GM19468 (cell line): ENCODE measurements around the gene ABCG4.
"Not testable (repeated sequence)": the region's sequence is repeated elsewhere in the genome, so short reads cannot be mapped to it uniquely, and the experiment has no call there.

Source experiments
- ATAC-seq: cut with Tn5 transposase; IDR thresholded peaks from one replicate; pipeline ENCODE4 v1.9.1; 2021; ENCODE audit warnings: mild to moderate bottlenecking, moderate library complexity, moderate number of reproducible peaks; ENCODE audit not compliant: unreplicated experiment; ENCODE audit errors: extremely low read depth

Gene ABCG4

DNA sequence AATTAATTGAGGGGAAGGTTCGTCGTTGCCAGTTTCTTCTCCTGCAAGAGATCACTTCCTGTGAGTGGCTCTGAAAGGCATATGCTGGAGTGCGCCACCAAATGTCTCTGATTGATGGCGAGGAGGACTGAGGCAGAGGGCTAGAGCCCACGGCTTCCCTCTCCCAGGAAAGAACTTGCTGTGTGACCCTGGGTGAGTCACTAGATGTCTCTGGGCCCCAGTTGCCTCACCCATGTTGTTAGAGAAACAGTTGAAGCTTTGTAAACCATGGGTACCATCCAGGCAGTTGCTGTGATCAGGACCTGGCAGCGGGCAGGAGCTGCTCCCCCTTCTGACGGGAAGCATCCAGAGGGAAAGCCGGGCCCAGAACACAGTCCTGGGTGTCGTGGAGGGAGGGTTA is 3.2 kb downstream of the ABCG4 start:
- no peak for ATAC-seq

DNA sequence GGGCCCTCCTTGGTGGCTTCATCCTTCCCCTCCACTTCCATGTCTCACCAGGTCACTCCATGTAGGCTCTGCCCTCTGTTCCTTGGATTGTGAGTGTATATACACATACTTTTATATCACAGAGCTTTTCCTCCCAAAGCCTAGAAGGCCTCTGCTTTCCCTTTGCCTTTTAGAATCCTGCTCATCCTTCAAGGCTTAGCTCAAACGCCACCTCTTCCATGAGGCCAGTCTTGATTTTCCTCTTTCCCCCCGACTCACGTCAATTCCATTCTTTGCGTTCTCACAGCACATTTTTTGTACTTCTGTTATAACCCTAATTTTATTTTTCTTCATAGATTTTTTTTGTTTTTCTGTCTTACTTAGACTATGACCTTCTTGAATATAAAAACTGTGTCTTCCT is 3.8 kb downstream of the ABCG4 start:
- ATAC-seq, result no peak

DNA sequence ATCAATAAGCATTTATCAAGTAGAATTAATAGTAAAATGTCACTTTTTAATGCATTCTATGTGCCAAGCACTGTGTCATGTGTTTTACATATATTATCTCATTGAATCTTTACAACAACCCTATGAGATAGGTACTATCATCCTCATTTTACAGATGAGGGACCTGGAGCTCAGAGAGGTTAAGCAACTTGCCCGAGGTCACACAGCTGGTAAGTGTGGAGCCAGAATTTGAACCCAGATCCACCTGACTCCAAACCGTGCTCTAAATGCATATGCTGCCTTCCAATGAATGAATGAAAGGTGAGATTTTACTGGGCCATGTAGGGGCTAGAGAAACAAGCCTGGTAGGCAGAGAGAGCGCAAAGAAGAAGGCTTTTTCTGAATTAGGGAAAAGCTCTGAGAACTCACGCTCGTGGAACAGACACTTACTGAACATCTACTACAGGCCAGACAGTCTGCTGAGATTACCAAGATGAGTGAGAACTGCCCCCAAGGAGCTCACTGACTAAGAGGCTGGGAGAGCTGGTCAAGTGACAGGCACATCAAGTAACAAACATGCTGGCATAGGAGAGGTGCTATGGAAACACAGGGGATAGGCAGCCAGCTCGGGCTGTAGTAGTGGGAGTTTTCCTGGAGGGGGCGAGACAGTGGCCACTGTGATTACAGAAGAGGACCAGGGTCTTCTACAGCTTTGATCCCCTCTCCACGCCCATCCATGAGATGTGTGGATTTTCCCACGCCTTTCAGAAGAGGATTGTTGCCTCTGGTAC is 4.4 kb downstream of the ABCG4 start:
- no peak for ATAC-seq

DNA sequence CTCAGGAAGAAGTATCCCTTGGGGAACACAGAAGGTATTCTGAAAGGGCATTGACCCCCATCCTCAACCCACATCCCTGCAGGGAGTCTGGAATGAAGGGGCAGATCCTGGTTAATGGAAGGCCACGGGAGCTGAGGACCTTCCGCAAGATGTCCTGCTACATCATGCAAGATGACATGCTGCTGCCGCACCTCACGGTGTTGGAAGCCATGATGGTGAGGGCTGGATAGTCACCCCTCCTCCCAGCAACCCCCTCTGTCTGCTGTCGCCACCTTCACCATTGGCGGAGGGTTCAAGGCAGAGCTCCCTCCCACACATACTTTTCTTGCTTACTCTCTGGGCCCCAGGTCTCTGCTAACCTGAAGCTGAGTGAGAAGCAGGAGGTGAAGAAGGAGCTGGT is 5.3 kb downstream of the ABCG4 start:
- ATAC-seq, result no peak

DNA sequence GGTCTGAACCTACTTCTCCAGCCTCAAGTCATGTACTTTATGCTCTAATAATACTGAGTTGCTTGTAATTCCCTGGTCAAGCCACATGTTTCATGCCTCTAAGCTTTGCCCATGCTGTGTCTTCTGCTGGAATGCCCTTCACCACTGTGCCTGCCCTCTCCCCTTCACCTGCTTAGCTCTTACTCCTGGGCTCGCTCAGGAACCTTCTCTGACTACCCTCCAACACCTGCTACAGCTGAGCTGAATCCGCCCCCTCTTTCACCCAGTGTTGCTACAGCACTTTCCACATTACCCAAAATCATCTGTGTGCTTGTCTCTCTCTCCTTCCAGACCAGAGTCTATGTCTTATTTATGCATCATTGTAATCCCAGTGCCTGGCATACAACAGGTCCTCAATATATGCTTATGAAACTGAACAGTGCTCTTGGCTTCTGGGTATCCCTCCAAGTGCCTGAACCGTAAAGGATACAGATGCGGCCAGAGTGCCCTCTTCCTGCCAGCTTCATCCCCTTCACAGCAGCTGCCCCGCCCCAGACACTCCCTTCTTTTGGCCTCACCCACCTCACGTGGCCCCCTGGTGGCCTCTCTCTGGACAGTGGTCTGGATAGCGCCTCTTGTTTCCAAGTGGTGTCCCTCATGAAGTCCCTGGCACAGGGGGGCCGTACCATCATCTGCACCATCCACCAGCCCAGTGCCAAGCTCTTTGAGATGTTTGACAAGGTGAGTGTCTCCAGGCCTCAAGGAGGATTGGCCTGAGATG is 7.1 kb downstream of the ABCG4 start:
- ATAC-seq, result no peak

DNA sequence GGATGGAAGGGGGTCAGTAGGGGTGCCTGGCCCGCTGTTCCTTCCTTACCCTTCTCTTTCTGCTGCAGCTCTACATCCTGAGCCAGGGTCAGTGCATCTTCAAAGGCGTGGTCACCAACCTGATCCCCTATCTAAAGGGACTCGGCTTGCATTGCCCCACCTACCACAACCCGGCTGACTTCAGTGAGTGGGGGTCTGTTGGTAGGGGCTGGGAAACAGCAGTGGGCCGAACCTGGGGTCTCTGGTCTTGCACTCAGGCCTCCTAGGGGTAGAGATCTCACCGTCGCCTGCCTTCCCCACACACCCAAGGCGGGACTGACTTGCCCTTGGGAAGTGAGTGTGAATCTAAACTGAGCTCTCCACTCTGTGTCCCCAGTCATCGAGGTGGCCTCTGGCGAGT is 7.6 kb downstream of the ABCG4 start:
- ATAC-seq, result no peak

DNA sequence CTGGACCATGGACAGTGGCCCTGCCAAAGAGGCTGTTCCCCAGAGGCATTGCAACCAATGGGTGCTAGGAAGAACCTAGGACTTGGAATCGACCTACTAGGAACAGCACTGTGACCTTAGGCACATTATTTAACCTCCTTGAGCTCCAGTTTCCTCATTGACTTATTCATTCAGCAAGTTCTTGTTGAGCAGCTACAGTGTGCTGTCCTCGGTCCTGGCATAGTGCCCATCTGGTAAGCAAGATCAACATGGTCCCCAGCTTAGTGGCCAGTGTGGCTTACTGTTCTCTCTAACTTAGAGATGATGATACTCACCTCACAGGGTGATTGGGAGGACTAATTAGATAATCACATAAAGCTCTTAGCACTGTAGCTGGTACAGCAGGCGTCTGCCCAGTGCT is 8.2 kb downstream of the ABCG4 start:
- no peak for ATAC-seq

DNA sequence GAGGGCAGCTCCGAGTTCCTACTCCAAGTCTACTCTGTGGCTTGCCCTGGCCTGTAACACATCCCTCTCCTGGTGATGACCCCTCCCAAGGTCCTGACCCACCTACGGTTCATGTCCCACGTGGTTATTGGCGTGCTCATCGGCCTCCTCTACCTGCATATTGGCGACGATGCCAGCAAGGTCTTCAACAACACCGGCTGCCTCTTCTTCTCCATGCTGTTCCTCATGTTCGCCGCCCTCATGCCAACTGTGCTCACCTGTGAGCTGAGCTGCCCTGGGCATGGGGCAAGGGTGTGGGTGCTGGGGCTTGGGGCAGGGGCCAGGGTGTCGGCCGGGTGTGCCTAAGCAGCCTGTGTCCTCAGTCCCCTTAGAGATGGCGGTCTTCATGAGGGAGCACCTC is 9.6 kb downstream of the ABCG4 start:
- ATAC-seq, result no peak

DNA sequence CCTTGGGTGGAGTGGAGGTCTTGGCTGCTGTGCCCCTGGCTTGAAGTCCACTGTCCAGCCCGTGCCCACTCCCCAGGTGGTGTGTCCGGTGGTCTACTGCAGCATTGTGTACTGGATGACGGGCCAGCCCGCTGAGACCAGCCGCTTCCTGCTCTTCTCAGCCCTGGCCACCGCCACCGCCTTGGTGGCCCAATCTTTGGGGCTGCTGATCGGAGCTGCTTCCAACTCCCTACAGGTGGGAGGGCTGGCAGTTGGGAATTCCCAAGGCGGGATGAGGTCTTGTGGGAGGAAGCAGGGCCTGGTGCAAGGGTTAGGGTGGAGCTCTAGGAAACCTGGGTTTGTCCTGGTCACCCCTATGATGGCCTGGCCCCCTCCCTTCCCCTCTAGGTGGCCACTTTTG is 11.3 kb downstream of the ABCG4 start:
- ATAC-seq, result no peak

DNA sequence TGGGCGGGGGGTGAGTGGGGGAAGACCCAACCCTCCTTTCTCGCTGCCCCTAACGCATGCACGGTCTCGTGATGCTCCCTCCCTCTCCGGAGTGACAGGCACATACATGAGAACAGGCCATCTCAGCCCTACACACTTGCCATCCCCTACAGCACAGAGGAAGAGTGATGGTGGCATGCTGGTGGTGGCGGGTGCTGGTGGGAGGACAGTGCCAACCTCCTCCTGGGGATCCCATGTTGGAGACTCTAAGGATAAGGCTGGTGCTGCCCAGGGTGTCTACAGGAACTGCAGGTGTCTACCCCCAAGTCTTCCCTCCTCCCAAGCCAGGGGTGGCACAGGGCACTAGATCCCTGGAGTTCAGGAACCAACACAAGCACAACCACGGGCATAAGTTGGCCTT is 13.0 kb downstream of the ABCG4 start:
- no peak for ATAC-seq

DNA sequence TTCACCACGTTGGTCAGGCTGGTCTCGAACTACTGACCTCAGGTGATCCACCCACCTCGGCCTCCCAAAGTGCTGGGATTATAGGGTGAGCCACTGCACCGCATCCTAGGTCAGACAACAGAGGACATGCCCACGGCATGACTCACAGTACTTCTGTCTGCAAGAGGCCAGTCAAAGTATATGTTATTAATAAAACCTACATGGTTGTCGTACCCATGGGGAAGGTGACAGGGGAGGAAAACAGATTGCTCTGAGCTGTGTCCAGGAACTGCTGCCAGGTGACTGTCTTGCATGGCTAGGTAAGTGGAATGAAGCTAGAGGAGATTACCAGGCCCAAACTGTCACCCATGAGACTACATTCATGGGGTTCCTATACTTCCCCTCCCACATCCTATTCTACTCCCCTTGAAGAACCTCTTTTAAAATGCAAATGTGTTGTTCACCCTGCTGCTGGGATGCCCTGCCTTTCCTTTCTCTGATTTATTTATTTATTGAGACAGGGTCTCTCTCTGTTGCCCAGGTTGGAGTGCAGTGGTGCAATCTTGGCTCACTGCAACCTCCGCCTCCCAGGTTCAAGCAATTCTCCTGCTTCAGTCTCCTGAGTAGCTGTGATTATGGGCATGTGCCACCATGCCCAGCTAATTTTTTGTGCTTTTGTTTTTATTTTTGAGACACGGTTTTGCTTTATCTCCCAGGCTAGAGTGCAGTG is 17.7 kb downstream of the ABCG4 start:
- no peak for ATAC-seq

DNA sequence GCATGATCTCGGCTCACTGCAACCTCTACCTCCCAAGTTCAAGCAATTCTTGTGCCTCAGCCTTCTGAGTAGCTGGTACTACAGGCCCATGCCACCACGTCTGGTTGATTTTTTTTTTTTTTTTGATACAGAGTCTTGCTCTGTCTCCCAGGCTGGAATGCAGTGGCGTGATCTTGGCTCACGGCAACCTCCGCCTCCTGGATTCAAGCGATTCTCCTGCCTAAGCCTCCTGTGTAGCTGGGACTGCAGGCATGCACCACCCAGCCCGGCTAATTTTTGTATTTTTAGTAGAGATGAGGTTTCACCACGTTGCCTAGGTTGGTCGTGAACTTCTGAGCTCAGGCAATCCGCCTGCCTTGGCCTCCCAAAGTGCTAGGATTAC is 18.2 kb downstream of the ABCG4 start:
- not testable (repeated sequence) for ATAC-seq

DNA sequence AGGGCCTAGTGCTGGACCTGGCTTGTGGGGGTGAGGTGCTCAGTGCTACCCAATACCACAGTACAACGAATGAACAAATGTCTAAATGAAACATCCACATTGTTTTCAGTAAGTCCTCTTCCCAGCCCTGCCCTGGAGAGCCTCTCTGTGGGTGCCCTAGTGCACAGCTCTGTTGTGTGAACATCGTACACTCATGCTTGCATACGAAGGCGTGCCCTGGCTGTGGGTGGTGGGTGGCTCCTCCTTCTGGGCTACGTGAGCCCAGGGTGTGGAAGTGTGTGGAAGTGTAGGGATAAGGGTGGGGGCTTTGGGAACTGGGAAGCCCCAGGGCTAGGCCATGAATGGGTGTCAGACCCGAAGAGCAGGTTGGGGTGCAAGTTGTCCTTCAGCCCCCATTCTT is 19.1 kb downstream of the ABCG4 start:
- ATAC-seq, result no peak

DNA sequence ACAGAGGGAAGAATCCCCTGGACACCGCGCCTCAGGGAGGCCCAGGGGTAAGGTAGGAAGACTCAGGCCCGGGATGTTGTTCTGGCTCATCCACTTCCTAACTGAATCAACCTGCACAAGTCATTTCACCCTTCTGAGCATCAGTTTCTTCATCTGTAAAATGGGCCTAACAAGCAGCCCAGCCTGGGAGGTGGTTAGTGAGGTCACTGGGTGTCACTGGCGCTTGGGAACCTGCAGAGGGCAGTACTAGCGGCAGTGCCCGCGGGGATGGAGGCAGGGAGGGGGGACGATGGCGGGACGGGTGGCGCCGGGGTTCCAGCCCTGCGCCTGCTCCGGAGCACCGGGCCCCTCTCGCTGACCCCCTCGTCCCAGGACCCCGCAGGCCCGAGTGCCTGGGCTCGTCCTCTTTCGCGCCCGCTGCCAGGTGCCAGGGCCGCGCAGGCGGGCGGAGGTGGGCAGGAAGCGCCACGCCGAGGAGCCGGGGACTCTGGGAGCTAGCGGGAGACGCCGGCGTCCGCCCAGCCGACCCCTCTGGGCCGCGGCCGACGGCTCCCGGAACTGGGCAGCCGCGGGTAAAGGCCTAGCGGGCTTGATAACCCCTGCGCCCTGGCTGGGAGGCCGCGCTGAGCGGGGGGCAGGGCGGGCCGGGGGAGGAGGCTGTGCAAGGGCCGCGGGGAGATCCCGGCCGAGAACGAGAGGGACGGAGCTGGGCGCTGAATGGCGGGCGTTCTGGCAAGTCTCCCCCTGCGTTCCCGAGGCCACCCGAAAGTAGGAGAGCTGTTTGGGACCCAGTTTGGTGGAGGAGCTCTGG is 19.8 kb downstream of the ABCG4 start, which contains the start of gene NLRX1:
TSS of gene NLRX1 (plus strand) at position 255 of the 811 bp plus-strand sequence. CDS start 2,679 bp downstream, outside the sequence.
- peak; percentile 73 for ATAC-seq

DNA sequence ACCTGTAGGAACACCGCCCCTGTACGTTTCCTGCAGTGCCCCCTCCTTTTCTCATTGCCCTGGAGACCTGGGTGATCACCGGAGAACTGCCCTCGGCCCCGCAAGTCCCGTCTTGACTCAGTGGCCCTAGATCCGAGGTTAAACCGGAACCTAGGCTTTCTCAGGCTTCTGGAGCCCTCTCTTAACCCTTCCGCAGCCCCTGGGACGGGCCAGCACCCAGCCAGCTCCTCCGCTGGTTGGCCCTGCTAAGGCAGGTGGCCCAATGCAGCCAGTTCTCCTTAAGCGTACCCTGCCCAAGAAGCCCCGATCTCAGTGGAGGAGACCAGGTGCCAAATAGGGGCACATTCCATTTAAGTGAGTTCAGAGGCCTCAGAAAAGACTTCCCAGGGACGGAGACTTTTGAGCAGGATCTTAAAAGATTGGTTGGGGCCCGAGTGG is 20.4 kb downstream of the ABCG4 start:
- ATAC-seq, result no peak

DNA sequence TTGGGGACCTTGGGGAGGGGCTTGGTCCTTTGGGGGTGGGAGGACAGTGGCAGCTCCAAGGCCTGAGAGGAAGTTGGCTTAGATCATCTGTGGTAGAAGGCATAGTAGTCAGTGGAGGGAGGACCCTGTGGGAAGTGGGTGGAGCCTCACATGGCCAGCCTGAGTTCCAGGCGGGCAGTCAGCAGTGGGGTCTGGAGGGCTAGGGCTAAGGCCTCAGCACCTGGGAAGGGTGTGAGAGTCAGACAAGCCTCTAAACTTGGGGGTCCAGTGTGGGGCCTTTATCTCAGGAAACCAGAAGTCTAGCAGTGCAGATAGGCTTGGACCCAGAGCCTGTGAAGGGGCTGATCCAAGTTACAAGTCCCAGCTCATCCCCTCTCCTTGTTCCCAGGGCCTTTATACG is 23.7 kb downstream of the ABCG4 start:
- no peak for ATAC-seq

DNA sequence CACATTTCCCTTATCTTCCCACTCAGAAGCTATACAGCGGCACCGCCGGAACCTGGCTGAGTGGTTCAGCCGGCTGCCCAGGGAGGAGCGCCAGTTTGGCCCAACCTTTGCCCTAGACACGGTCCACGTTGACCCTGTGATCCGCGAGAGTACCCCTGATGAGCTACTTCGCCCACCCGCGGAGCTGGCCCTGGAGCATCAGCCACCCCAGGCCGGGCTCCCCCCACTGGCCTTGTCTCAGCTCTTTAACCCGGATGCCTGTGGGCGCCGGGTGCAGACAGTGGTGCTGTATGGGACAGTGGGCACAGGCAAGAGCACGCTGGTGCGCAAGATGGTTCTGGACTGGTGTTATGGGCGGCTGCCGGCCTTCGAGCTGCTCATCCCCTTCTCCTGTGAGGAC is 24.6 kb downstream of the ABCG4 start:
- ATAC-seq, result no peak

DNA sequence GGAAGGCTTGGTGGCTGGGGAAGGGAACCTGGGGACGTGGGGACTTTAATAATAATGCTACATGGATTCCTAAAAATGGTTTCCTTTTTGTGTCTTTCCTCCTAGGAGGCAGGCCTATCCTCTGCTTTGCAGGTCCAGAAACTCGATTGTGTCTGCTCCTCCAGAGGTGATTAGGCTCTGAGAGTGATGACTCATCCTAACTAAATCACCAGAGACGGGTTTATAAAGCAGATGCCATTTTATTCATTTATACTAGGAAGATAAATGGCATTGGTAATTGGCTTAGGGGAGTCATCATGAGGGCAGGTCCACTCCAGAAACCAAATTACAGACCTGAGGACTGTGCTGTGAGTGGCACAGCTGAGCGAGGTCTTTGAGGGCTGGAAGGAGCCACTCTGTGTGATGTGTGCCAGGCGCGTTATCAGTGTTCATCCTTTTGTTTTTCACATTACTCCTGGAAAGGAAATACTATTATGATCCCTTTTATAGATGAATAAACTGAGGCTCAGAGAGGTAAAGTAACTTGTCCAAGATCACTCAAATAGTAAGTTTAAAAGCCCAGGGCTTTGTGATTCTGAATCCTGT is 26.7 kb downstream of the ABCG4 start:
- ATAC-seq, result no peak

DNA sequence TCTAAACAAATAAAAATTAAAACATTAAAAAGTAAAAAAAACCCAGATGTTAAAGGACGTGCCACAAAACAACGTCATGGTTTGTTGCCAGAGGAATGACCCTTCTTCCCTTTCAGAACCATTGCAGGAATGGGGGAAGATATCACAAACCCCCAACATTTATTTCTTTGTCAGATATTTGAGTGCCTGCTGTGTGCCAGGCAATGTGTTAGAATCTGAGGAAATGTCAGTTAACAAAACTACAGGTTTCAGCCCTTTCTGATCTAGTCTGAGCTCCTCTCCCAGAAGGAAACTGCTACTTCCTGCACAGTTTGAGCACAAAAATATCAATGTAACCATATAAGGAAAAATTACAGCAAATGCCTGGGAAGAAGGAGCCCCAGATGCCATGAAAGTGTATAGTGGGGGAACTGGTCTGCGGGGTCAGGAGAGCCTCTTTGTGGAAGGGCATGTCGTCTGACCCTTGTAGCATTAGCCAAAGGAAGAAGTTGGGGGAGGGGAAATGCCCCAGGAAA is 29.4 kb downstream of the ABCG4 start:
- ATAC-seq, result no peak

DNA sequence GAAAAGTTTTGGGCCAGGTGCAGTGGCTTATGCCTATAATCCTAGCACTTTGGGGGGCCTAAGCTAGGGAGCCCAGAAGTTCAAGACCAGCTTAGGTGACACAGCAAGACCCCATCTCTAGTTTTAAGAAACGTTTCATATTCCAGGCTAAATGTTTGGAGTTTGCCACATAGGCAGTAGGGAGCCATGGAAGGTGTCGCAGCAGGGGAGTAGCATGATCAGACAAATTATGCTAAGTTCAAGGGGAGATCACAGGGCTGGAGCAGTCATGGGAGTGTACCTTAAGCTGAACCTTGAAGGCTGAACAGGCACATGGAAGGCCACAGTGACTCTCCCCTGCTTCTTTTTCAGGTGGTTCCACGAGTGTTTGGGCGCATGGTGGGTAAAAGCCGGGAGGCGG is 30.5 kb downstream of the ABCG4 start:
- no peak for ATAC-seq
